GM12878 (cell line): Measurements from ENCODE around the gene NR1I3. TPM values are rescaled to one million over a fixed set of nuclear protein-coding genes. Genes with fewer than 3 reads are reported as not detected.

Experiments used
- ATAC-seq: fragments of 200-7000 bp; cut with Tn5 transposase; 3 replicates; pipeline ENCODE4 v1.9.1; 2020; ENCODE audit warnings: mild to moderate bottlenecking, moderate library complexity
- BruUV-seq: library from RNA; stranded (reverse); fragments of 400-500 nt; replicated peaks from 2 replicates; lab custom pipeline; 2021; lab: Mats Ljungman, UMichigan
- CTCF ChIA-PET: fragments of 300-600 bp; sonication (Branson Sonifier 250); formaldehyde crosslinking; extraction: SDS; loops from one replicate; lab custom pipeline; 2021; ENCODE audit warnings: inconsistent platforms; lab: Yijun Ruan, JAX
- POLR2A ChIA-PET: fragments of 350-600 bp; formaldehyde crosslinking; extraction: SDS; loops from one replicate; lab custom pipeline; 2021; ENCODE audit warnings: inconsistent platforms; lab: Charles Lee
- RAD21 ChIA-PET: fragments of 300-600 bp; sonication (Branson Sonifier 250); formaldehyde crosslinking; loops from one replicate; lab custom pipeline; 2023; ENCODE audit warnings: antibody characterized with exemption; ENCODE audit not compliant: unreplicated experiment; lab: Charles Lee
- SMC1A ChIA-PET: fragments of 300-600 bp; sonication (Branson Sonifier 250); formaldehyde crosslinking; loops from one replicate; lab custom pipeline; 2023; ENCODE audit not compliant: unreplicated experiment, uncharacterized antibody; lab: Charles Lee
- DNase-seq: peaks from one replicate; pipeline ENCODE4 v3.0.0-alpha.2; 2011; ENCODE audit warnings: low read depth, low spot score
- FAIRE-seq: peaks from 3 replicates; lab custom pipeline; 2011; peaks lifted over from hg19 to GRCh38; lab: Jason Lieb, UNC
- H2AFZ ChIP-seq: 2 replicates; pipeline ENCODE4 v1.6.0; 2011; ENCODE audit warnings: low read depth, low read length, control low read depth; ENCODE audit not compliant: control insufficient read depth
- H3K27ac ChIP-seq: 2 replicates; pipeline ENCODE4 v1.5.1; 2011; ENCODE audit warnings: control low read depth; ENCODE audit not compliant: control insufficient read depth, insufficient read depth
- H3K27me3 ChIP-seq, 2 experiments: replicated peaks in 1 of 2; 2 replicates each; pipeline versions ENCODE4 v1.6.0 to v1.6.1; 2011; ENCODE audit warnings: low read length in 1 of 2; ENCODE audit not compliant: control insufficient read depth in 2 of 2, insufficient read depth in 2 of 2
- H3K36me3 ChIP-seq, 2 experiments: 2 replicates each; pipeline ENCODE4 v1.5.1; 2011; ENCODE audit warnings: low read length in 1 of 2; ENCODE audit not compliant: control insufficient read depth in 2 of 2, insufficient read depth in 2 of 2
- H3K4me1 ChIP-seq: 2 replicates; pipeline ENCODE4 v1.6.1; 2011; ENCODE audit warnings: mild to moderate bottlenecking, low read length, moderate library complexity, mixed read lengths; ENCODE audit not compliant: control insufficient read depth, insufficient read depth
- H3K4me2 ChIP-seq: 2 replicates; pipeline ENCODE4 v1.6.0; 2011; ENCODE audit warnings: control low read depth; ENCODE audit not compliant: control insufficient read depth, insufficient read depth
- H3K4me3 ChIP-seq: fragments of 200-600 bp; sonication (generic); 2 replicates; pipeline ENCODE4 v1.5.1; 2016
- H3K79me2 ChIP-seq: 2 replicates; pipeline ENCODE4 v1.6.0; 2011; ENCODE audit warnings: low read length; ENCODE audit not compliant: control insufficient read depth, insufficient read depth
- H3K9ac ChIP-seq: 2 replicates; pipeline ENCODE4 v1.8.0; 2011; ENCODE audit warnings: low read length, control low read depth, mixed read lengths; ENCODE audit not compliant: control insufficient read depth, insufficient read depth
- H3K9me3 ChIP-seq: replicated peaks from 3 replicates; pipeline ENCODE4 v1.5.1; 2011; ENCODE audit warnings: mild to moderate bottlenecking, low read length; ENCODE audit not compliant: control insufficient read depth, insufficient read depth
- H4K20me1 ChIP-seq: 2 replicates; pipeline ENCODE4 v1.6.0; 2011; ENCODE audit not compliant: control insufficient read depth, insufficient read depth
- CHD1 ChIP-seq: IDR thresholded peaks from 2 replicates; pipeline ENCODE4 v1.6.1; 2012; ENCODE audit warnings: low read depth, low read length, improper control_type of control experiment
- CREM ChIP-seq: IDR thresholded peaks from 2 replicates; pipeline ENCODE4 v1.6.1; 2014; ENCODE audit warnings: antibody characterized with exemption, low read depth
- EED ChIP-seq: sonication (generic); IDR thresholded peaks from 2 replicates; pipeline ENCODE4 v1.6.1; 2016; ENCODE audit warnings: antibody characterized with exemption, low read depth
- FOS ChIP-seq: IDR thresholded peaks from 3 replicates; pipeline ENCODE4 v1.6.1; 2011; ENCODE audit warnings: borderline replicate concordance; ENCODE audit not compliant: insufficient read length; ENCODE audit errors: extremely low read depth
- FOXM1 ChIP-seq: IDR thresholded peaks from 2 replicates; pipeline ENCODE4 v1.6.1; 2012; ENCODE audit warnings: low read depth, mild to moderate bottlenecking, inconsistent platforms, low read length, moderate library complexity
- HDAC2 ChIP-seq: fragments of 200-600 bp; sonication (generic); IDR thresholded peaks from 2 replicates; pipeline ENCODE4 v1.6.1; 2017
- KLF5 ChIP-seq: fragments of 450-650 bp; IDR thresholded peaks from 2 replicates; pipeline ENCODE4 v1.6.1; 2014; ENCODE audit warnings: mild to moderate bottlenecking; ENCODE audit not compliant: partially characterized antibody
- NR2C2 ChIP-seq: IDR thresholded peaks from 2 replicates; pipeline ENCODE4 v1.6.1; 2011; ENCODE audit warnings: borderline replicate concordance, low read depth; ENCODE audit not compliant: control insufficient read depth, insufficient read length
- NR2F1 ChIP-seq: fragments of 450-650 bp; conservative IDR thresholded peaks from 2 replicates; pipeline ENCODE4 v1.6.1; 2017; ENCODE audit warnings: mild to moderate bottlenecking
- POLR2AphosphoS2 ChIP-seq: IDR thresholded peaks from 2 replicates; pipeline ENCODE4 v1.6.1; 2011; ENCODE audit warnings: low read depth, mild to moderate bottlenecking, low read length, improper control_type of control experiment, moderate library complexity
- RAD51 ChIP-seq: fragments of 450-650 bp; IDR thresholded peaks from 2 replicates; pipeline ENCODE4 v1.6.1; 2016; ENCODE audit warnings: moderate library complexity, mild to moderate bottlenecking, inconsistent platforms
- RB1 ChIP-seq: fragments of 450-650 bp; formaldehyde crosslinking; IDR thresholded peaks from 2 replicates; pipeline ENCODE4 v1.6.1; 2017; ENCODE audit warnings: mild to moderate bottlenecking, borderline replicate concordance
- TCF7 ChIP-seq: IDR thresholded peaks from 2 replicates; pipeline ENCODE4 v1.6.1; 2014; ENCODE audit warnings: antibody characterized with exemption, borderline replicate concordance
- WGBS: methylation state at CpG from one replicate; pipeline ENCODE4 v1.1.6; 2016; ENCODE audit warnings: low lambda C conversion rate; ENCODE audit not compliant: insufficient replicate concordance, insufficient coverage; ENCODE audit errors: missing lambda C conversion rate; 5-methylcytosine and 5-hydroxymethylcytosine counted together
- in situ Hi-C: fragments of 300-500 bp; cut with MboI; formaldehyde crosslinking; loops from 9 replicates; pipeline ENCODE4 v1.14.3; 2018; ENCODE audit warnings: mixed read lengths
- intact Hi-C: fragments of 100-400 bp; cut with micrococcal nuclease; formaldehyde crosslinking; loops from one replicate; pipeline ENCODE4 v1.14.2; 2022; ENCODE audit not compliant: unreplicated experiment
- polyA plus RNA-seq, 11 experiments: library from polyadenylated mRNA; depleted of rRNA in 4 of 11; unstranded in 6 of 11; stranded (reverse) in 5 of 11; fragments of >200 nt; fragmentation: Nextera tagmentation in 4 of 11; fragmentation: Illumina TruSeq in 1 of 11; extraction: Ambion mirVana in 4 of 11; extraction: Trizol in 1 of 11; gene quantifications; 1 replicate in 1 of 11; 2 replicates in 10 of 11; pipeline versions ENCODE4 v1.2.1 to v1.2.3, GENCODE V29; 2011 to 2016; ENCODE audit warnings: inconsistent platforms in 2 of 11, missing spikeins in 2 of 11, low read depth in 1 of 11
- total RNA-seq, 4 experiments: library from RNA; depleted of rRNA in 3 of 4; stranded (reverse); fragments of >200 nt in 3 of 4; fragmentation: Illumina TruSeq in 1 of 4; extraction: Trizol in 1 of 4; gene quantifications; 2 replicates each; pipeline versions ENCODE4 v1.2.1 to v1.2.3, GENCODE V29; 2013 to 2021
- TF ChIP-seq, protein P1 (sequence below): IDR thresholded peaks from 2 replicates; pipeline ENCODE4 v1.6.1; 2011; ENCODE audit warnings: mild to moderate bottlenecking, low read depth, low read length, moderate library complexity; ENCODE audit not compliant: insufficient replicate concordance
- TF ChIP-seq, protein P2 (sequence below): fragments of 450-650 bp; formaldehyde crosslinking; IDR thresholded peaks from 2 replicates; pipeline ENCODE4 v1.4.0; 2022; ENCODE audit warnings: mild to moderate bottlenecking, moderate library complexity

NR1I3 gene
- total and polyA plus RNA-seq, 10 of the 15 experiments (the other 5 are each of a cell fraction or from before 2014, with no cell fraction given) = 0.13 to 0.52 (median 0.24) TPM; not detected in 7

DNA sequence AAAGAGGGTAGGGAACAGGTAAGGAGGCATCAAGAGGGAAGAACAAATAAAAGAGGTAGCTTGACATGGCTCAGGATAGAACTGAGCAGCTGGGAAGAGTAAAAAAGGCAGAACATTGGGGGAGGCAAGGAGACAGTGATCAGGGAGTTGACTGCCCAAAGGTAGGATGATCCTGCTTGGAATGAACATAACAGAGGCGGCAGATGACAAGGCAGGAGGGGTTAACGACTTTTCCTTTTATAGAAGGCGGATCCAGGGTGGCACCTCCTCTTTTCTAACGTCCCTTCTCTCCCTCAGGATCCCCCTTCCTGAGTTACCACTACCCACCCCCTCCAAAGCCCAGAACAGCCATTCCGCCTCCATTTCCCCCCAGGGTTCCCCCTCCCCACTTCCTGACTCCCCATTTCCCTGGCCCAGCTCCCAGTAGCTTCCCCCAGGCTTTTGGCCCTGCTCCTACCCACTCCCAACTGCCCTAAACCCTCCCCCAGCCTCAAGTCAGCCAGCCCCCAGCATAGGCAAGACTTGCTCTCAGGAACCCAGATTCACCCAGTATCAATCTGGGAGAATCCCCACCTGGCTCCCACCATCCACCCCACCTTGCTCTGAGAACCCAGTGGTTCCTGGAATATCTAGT lies 38.4 kb downstream of the NR1I3 start:
- H3K4me2 ChIP-seq = no peak overlapping the region
- no peaks in the 10 kb centered on the region for H4K20me1 ChIP-seq
- no TSS peak for BruUV-seq

More for the DNA sequence above, 38.4 kb downstream of the NR1I3 start:
- no peaks in the 10 kb centered on the region for H3K9me3 ChIP-seq
- WGBS = 77% methylated on average over 3 of the region's 5 CpGs
- no peak for ATAC-seq
- CTCF ChIA-PET = interaction anchor here (0.6 to 0.7 kb wide), 3 partner anchors 10 to 368 kb away, joined by 3 read pairs; partner anchors contain the start of gene TOMM40L
- FAIRE-seq = no peak
- H3K27ac ChIP-seq = no peak overlapping the region
- POLR2A ChIA-PET = interaction anchor here (0.5 kb wide), 1 partner anchor 18 kb away, joined by 5 read pairs; no protein-coding TSS in a partner anchor
- TF ChIP-seq RAD51 (no peak), POLR2AphosphoS2 (no peak), CHD1 (no peak), FOS (no peak), NR2F1 (no peak), EED (no peak), RB1 (no peak), FOXM1 (no peak), KLF5 (no peak), HDAC2 (no peak), NR2C2 (no peak), TCF7 (no peak), CREM (no peak)
- TF ChIP-seq, protein P1, sequence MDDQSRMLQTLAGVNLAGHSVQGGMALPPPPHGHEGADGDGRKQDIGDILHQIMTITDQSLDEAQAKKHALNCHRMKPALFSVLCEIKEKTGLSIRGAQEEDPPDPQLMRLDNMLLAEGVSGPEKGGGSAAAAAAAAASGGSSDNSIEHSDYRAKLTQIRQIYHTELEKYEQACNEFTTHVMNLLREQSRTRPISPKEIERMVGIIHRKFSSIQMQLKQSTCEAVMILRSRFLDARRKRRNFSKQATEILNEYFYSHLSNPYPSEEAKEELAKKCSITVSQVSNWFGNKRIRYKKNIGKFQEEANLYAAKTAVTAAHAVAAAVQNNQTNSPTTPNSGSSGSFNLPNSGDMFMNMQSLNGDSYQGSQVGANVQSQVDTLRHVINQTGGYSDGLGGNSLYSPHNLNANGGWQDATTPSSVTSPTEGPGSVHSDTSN = no peak
- TF ChIP-seq, protein P2, sequence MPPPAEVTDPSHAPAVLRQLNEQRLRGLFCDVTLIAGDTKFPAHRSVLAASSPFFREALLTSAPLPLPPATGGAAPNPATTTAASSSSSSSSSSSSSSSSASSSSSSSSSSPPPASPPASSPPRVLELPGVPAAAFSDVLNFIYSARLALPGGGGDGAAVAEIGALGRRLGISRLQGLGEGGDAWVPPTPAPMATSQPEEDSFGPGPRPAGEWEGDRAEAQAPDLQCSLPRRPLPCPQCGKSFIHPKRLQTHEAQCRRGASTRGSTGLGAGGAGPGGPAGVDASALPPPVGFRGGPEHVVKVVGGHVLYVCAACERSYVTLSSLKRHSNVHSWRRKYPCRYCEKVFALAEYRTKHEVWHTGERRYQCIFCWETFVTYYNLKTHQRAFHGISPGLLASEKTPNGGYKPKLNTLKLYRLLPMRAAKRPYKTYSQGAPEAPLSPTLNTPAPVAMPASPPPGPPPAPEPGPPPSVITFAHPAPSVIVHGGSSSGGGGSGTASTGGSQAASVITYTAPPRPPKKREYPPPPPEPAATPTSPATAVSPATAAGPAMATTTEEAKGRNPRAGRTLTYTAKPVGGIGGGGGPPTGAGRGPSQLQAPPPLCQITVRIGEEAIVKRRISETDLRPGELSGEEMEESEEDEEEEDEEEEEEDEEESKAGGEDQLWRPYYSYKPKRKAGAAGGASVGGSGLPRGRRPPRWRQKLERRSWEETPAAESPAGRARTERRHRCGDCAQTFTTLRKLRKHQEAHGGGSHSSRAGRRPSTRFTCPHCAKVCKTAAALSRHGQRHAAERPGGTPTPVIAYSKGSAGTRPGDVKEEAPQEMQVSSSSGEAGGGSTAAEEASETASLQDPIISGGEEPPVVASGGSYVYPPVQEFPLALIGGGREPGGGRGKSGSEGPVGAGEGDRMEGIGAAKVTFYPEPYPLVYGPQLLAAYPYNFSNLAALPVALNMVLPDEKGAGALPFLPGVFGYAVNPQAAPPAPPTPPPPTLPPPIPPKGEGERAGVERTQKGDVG = no peak
- peaks cover 20% of the 10 kb centered on the region for H3K79me2 ChIP-seq
- intact Hi-C loops = no loop called here
- DNase-seq = no peak
- H3K27me3 ChIP-seq = no peaks in the 10 kb centered on the region
- H2AFZ ChIP-seq = no peak overlapping the region
- no peak overlapping the region for H3K9ac ChIP-seq
- H3K4me3 ChIP-seq = no peak overlapping the region
- SMC1A ChIA-PET = no interaction called here
- RAD21 ChIA-PET = interaction anchor here (1.4 to 1.6 kb wide), 2 partner anchors 18 to 26 kb away, joined by 5 read pairs; partner anchors contain the start of gene TOMM40L
- H3K36me3 ChIP-seq = no peaks in the 10 kb centered on the region
- in situ Hi-C loops = loop anchor here (10.0 kb wide), 1 partner anchor 545 kb away; the partner anchor contains the start of gene DUSP12
- peaks cover 32% of the 10 kb centered on the region for H3K4me1 ChIP-seq
